ENCODE data around the gene RNF19B.

DNA sequence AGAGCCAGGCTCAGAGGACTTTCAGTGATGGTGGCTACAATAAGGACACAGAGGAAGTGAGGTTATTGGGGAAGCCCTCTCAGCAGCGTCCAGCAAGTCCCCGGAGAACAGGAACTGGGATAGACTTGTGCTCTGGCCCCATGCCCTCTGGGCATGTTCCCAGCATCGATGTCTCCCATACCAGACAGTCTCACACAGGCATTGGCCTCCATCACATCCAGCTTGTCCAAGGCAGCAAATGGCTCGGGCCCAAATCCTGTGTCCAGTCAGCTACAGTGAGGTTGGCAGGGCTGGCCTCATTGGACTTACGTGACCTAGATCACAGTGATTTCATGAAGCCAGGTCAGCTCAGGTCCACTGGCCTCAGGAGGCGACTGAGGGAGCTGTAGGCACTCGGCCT is 43.8 kb downstream of the RNF19B start:
- TF ChIP-seq, protein P1, sequence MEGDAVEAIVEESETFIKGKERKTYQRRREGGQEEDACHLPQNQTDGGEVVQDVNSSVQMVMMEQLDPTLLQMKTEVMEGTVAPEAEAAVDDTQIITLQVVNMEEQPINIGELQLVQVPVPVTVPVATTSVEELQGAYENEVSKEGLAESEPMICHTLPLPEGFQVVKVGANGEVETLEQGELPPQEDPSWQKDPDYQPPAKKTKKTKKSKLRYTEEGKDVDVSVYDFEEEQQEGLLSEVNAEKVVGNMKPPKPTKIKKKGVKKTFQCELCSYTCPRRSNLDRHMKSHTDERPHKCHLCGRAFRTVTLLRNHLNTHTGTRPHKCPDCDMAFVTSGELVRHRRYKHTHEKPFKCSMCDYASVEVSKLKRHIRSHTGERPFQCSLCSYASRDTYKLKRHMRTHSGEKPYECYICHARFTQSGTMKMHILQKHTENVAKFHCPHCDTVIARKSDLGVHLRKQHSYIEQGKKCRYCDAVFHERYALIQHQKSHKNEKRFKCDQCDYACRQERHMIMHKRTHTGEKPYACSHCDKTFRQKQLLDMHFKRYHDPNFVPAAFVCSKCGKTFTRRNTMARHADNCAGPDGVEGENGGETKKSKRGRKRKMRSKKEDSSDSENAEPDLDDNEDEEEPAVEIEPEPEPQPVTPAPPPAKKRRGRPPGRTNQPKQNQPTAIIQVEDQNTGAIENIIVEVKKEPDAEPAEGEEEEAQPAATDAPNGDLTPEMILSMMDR (IDR thresholded peaks at IDR 0.05; ENCODE audit: borderline replicate concordance, extremely low read depth, low read length, poor library complexity, severe bottlenecking): no peak
- TF ChIP-seq EZH2 (IDR thresholded peaks at IDR 0.05; ENCODE audit: borderline replicate concordance, low read depth, low read length, severe bottlenecking): no peak
